SK-N-SH treated with all-trans-retinoic acid at 6 μM for 48 hours (cell line): ENCODE data around the gene NFIB.

ENCODE experiments used
- ARNTL ChIP-seq: fragments of 450-650 bp; formaldehyde crosslinking; IDR thresholded peaks from 2 replicates; pipeline ENCODE4 v1.5.0; 2020; ENCODE audit warnings: low read depth, mild to moderate bottlenecking, moderate library complexity, borderline replicate concordance
- BACH2 ChIP-seq: fragments of 250-450 bp; sonication (Bioruptor Pico); IDR thresholded peaks from 2 replicates; pipeline ENCODE4 v1.9.0; 2021; ENCODE audit warnings: mild to moderate bottlenecking, borderline replicate concordance
- ESRRG ChIP-seq: fragments of 250-450 bp; sonication (Bioruptor Pico); IDR thresholded peaks from 2 replicates; pipeline ENCODE4 v1.6.1; 2021; ENCODE audit warnings: mild to moderate bottlenecking
- ISL1 ChIP-seq: fragments of 250-450 bp; sonication (Bioruptor Pico); IDR thresholded peaks from 2 replicates; pipeline ENCODE4 v2.1.2; 2022; ENCODE audit warnings: mild to moderate bottlenecking, moderate library complexity
- RARB ChIP-seq: fragments of 250-450 bp; sonication (Bioruptor Pico); IDR thresholded peaks from 2 replicates; pipeline ENCODE4 v1.8.0; 2021; ENCODE audit warnings: mild to moderate bottlenecking, moderate library complexity
- TCF4 ChIP-seq: fragments of 250-450 bp; sonication (Bioruptor Pico); IDR thresholded peaks from 2 replicates; pipeline ENCODE4 v1.8.0; 2021; ENCODE audit warnings: mild to moderate bottlenecking, moderate library complexity, borderline replicate concordance
- TSHZ2 ChIP-seq: fragments of 250-450 bp; sonication (Bioruptor Pico); IDR thresholded peaks from 2 replicates; pipeline ENCODE4 v1.5.0; 2020; ENCODE audit warnings: mild to moderate bottlenecking, moderate library complexity
- ZC3H10 ChIP-seq: fragments of 250-450 bp; sonication (Bioruptor Pico); IDR thresholded peaks from 2 replicates; pipeline ENCODE4 v1.5.1; 2021; ENCODE audit warnings: mild to moderate bottlenecking, moderate library complexity
- ZFP3 ChIP-seq: fragments of 250-450 bp; sonication (Bioruptor Pico); IDR thresholded peaks from 2 replicates; pipeline ENCODE4 v1.5.0; 2020; ENCODE audit warnings: mild to moderate bottlenecking, moderate library complexity
- ZFP30 ChIP-seq: fragments of 450-650 bp; formaldehyde crosslinking; IDR thresholded peaks from 2 replicates; pipeline ENCODE4 v1.5.0; 2022; ENCODE audit warnings: mild to moderate bottlenecking, moderate library complexity
- ZNF8 ChIP-seq: fragments of 450-650 bp; formaldehyde crosslinking; IDR thresholded peaks from 2 replicates; pipeline ENCODE4 v1.5.0; 2020; ENCODE audit warnings: mild to moderate bottlenecking, moderate library complexity
- TF ChIP-seq, protein P1 (sequence below): fragments of 250-450 bp; sonication (Bioruptor Pico); IDR thresholded peaks from 2 replicates; pipeline ENCODE4 v1.5.1; 2020; ENCODE audit warnings: low read depth, mild to moderate bottlenecking, moderate library complexity
- TF ChIP-seq, protein P2 (sequence below): fragments of 250-450 bp; sonication (Bioruptor Pico); IDR thresholded peaks from 2 replicates; pipeline ENCODE4 v1.8.0; 2020; ENCODE audit warnings: mild to moderate bottlenecking, moderate library complexity, borderline replicate concordance
- TF ChIP-seq, protein P3 (sequence below): fragments of 250-450 bp; sonication (Bioruptor Pico); IDR thresholded peaks from 2 replicates; pipeline ENCODE4 v1.8.0; 2021; ENCODE audit warnings: low read depth, mild to moderate bottlenecking, moderate library complexity, borderline replicate concordance

GRCh38 chr9:14242150-14242805 is 71.7 kb downstream of the NFIB start:
- TF ChIP-seq, protein P1, sequence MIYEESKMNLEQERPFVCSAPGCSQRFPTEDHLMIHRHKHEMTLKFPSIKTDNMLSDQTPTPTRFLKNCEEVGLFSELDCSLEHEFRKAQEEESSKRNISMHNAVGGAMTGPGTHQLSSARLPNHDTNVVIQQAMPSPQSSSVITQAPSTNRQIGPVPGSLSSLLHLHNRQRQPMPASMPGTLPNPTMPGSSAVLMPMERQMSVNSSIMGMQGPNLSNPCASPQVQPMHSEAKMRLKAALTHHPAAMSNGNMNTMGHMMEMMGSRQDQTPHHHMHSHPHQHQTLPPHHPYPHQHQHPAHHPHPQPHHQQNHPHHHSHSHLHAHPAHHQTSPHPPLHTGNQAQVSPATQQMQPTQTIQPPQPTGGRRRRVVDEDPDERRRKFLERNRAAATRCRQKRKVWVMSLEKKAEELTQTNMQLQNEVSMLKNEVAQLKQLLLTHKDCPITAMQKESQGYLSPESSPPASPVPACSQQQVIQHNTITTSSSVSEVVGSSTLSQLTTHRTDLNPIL (CRISPR knock-in tag): no peak
- TF ChIP-seq RARB (CRISPR knock-in tag) (no peak), ZFP3 (no peak), ZNF8 (CRISPR knock-in tag) (no peak), ESRRG (CRISPR knock-in tag) (no peak), ZFP30 (CRISPR knock-in tag) (no peak), TCF4 (CRISPR knock-in tag) (no peak), BACH2 (CRISPR knock-in tag) (no peak), TSHZ2 (CRISPR knock-in tag) (no peak), ZC3H10 (no peak), ARNTL (no peak), ISL1 (CRISPR knock-in tag) (no peak)
- TF ChIP-seq, protein P2, sequence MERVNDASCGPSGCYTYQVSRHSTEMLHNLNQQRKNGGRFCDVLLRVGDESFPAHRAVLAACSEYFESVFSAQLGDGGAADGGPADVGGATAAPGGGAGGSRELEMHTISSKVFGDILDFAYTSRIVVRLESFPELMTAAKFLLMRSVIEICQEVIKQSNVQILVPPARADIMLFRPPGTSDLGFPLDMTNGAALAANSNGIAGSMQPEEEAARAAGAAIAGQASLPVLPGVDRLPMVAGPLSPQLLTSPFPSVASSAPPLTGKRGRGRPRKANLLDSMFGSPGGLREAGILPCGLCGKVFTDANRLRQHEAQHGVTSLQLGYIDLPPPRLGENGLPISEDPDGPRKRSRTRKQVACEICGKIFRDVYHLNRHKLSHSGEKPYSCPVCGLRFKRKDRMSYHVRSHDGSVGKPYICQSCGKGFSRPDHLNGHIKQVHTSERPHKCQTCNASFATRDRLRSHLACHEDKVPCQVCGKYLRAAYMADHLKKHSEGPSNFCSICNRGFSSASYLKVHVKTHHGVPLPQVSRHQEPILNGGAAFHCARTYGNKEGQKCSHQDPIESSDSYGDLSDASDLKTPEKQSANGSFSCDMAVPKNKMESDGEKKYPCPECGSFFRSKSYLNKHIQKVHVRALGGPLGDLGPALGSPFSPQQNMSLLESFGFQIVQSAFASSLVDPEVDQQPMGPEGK (CRISPR knock-in tag): no peak
- TF ChIP-seq, protein P3, sequence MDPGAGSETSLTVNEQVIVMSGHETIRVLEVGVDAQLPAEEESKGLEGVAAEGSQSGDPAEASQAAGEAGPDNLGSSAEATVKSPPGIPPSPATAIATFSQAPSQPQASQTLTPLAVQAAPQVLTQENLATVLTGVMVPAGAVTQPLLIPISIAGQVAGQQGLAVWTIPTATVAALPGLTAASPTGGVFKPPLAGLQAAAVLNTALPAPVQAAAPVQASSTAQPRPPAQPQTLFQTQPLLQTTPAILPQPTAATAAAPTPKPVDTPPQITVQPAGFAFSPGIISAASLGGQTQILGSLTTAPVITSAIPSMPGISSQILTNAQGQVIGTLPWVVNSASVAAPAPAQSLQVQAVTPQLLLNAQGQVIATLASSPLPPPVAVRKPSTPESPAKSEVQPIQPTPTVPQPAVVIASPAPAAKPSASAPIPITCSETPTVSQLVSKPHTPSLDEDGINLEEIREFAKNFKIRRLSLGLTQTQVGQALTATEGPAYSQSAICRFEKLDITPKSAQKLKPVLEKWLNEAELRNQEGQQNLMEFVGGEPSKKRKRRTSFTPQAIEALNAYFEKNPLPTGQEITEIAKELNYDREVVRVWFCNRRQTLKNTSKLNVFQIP (CRISPR knock-in tag): no peak
